AG09309 (cell line): ENCODE measurements around the gene HIPK2.

Experiments
- DNase-seq: peaks from one replicate; pipeline ENCODE4 v3.0.0-alpha.2; 2010; ENCODE audit warnings: low read depth
- H3K4me3 ChIP-seq: 2 replicates; pipeline ENCODE4 v1.5.1; 2011; ENCODE audit warnings: mild to moderate bottlenecking, low read depth, low read length, moderate library complexity; ENCODE audit not compliant: control insufficient read depth
- CTCF ChIP-seq: IDR thresholded peaks from 2 replicates; pipeline ENCODE4 v1.5.1; 2011; ENCODE audit warnings: mild to moderate bottlenecking, low read depth, low read length, inconsistent platforms; ENCODE audit not compliant: insufficient read depth, control insufficient read depth; ENCODE audit errors: missing control alignments

HIPK2 gene

DNA sequence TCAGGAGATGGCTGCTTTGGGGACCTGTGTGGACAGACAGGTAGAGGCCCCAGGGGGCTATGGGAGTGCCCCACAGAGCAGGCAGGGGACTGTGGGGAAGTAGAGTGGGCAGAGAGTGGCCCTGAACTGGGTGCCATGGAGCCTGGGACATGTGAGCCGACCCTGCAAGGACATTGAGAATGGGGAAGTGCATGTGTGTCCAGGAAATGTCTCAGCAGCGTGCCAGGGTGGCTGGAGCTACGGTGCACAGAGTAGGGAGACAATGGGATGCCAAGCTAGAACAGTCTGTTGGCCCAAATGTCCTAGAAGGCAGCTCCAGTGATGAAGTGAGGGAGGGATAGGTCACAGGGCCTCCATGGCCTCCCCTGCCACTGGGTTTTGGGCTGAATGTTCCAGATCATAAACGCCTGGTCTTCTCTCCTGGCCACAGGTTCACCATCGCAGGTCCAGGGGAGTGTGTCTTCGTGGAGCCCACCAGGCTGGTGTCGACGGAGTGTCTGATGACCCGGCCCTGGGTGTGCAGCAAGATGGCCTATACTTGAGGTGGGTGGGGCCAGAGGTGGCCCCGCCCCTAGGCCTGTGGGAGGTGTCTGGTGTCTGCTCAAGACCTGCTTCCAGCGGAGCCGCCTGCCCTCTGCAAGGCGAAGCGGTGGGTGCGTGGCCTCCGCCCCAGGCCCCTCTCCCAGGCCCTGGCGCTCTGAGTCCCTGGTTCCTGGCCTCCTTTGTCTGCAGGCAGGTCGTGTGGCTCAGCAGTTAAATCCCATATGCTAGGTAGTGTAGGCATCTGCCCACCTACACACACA, 233.8 kb downstream of the HIPK2 start:
- no peak for TF ChIP-seq CTCF
- no peak for DNase-seq
- H3K4me3 ChIP-seq, result no peak overlapping the region

- TF ChIP-seq CTCF, result no peak
- no peak overlapping the region for H3K4me3 ChIP-seq
- DNase-seq, result no peak
These were observed 235.3 kb downstream of the HIPK2 start for GRCh38 chr7:139542308-139543151.

- no peak overlapping the region for H3K4me3 ChIP-seq
- no peak for TF ChIP-seq CTCF
- DNase-seq, result no peak
These were observed 236.0 kb downstream of the HIPK2 start for GRCh38 chr7:139541600-139542307.

GRCh38 chr7:139540203-139540602, 237.6 kb downstream of the HIPK2 start:
- no peak overlapping the region for H3K4me3 ChIP-seq
- no peak for TF ChIP-seq CTCF
- DNase-seq, result no peak

DNA sequence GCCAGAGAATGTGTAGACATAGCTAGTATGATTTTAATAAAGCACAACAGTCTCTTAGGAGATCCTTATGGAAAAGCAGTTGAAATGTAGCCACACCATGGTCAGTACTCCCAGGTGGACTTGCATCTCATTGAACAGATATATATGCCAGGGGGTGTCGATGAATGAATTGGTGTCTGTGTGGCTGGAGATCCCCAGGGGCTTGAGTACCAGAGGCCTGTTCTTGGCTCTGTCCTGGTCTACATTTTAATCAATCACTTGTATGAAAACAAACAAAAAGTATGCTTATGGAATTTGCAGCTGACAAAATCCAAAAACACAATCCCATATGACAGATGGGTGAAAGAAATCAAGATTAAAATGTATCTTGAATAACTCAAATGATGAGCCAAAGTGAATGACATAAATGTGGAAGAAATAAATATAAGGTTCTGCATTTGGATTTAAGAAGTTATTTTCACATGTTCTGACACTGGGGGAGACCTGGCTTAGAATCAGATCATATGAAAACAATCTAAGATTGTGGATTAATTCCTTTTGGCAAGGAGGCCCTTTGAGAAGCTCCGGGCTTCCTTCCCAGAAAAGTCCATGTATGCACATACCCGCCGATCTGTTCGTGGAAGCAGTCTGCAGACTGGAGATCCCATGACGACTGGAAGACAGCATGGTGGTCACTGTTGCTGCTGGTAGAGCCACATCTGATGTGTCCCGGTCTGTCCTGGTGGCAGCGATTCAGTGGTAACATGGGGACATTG, 238.7 kb downstream of the HIPK2 start:
- H3K4me3 ChIP-seq, result no peak overlapping the region
- no peak for TF ChIP-seq CTCF
- DNase-seq, result no peak

DNA sequence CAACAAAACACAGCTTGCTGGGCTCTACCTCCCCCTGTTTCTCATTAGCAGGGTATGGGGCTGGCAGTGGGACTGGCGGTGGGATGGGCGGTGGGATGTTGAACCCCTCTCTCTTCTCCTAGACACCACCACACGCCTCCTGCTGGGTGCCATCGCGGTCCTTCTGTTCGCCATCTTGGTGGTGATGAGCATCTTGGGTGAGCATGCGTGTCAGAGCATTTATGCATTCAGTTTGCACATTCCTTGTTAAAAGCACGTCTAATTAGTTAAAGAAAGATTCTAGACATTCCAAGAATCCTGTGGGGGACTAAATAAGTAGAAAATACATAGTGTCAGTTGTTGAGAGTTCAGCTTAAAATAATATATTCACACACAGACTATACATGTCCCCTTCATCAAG, 241.6 kb downstream of the HIPK2 start:
- DNase-seq, result no peak

More for the DNA sequence above, 241.6 kb downstream of the HIPK2 start:
- no peak for TF ChIP-seq CTCF
- no peak overlapping the region for H3K4me3 ChIP-seq
